Sigmoid colon (tissue), 7 donors: ENCODE measurements around the gene MFSD6. TPM values are rescaled to one million over a fixed set of nuclear protein-coding genes. Genes with fewer than 3 reads are reported as not detected.

Experiments
- DNase-seq: peaks from one replicate; pipeline ENCODE4 v3.0.0-alpha.2; 2019
- H3K27ac ChIP-seq, 4 donors: fragments of 200-600 bp; sonication (generic); one replicate each; pipeline ENCODE4 v1.5.1; 2016 to 2019; ENCODE audit warnings: mild to moderate bottlenecking in 1 of 4
- H3K27me3 ChIP-seq, 3 donors: fragments of 200-600 bp; sonication (generic); one replicate each; pipeline ENCODE4 v1.5.1; 2019; ENCODE audit warnings: mild to moderate bottlenecking in 1 of 3
- H3K36me3 ChIP-seq, 4 donors: fragments of 200-600 bp; sonication (generic); one replicate each; pipeline ENCODE4 v1.5.1; 2016 to 2019
- H3K4me1 ChIP-seq, 4 donors: fragments of 200-600 bp; sonication (generic); one replicate each; pipeline ENCODE4 v1.5.1; 2017 to 2019
- H3K4me3 ChIP-seq, 4 donors: fragments of 200-600 bp; sonication (generic); one replicate each; pipeline ENCODE4 v1.5.1; 2017 to 2019; ENCODE audit warnings: mild to moderate bottlenecking in 2 of 4, moderate library complexity in 1 of 4
- H3K9me3 ChIP-seq, 4 donors: fragments of 200-600 bp in 3 of 4; sonication (generic) in 3 of 4; one replicate each; pipeline versions ENCODE4 v1.5.1 to v1.6.1; 2013 to 2019
- CTCF ChIP-seq, 4 experiments: fragments of 450-650 bp in 3 of 4; fragments of 200-600 bp in 1 of 4; IDR thresholded peaks; one replicate each; pipeline ENCODE4 v1.5.1; 2016 to 2019; ENCODE audit warnings: antibody characterized with exemption in 4 of 4, mild to moderate bottlenecking in 3 of 4, moderate library complexity in 2 of 4
- EP300 ChIP-seq, 4 donors: sonication (generic); formaldehyde crosslinking; IDR thresholded peaks; one replicate each; pipeline ENCODE4 v1.6.1; 2017; ENCODE audit warnings: antibody characterized with exemption in 4 of 4
- POLR2A ChIP-seq, 2 donors: fragments of 450-650 bp; IDR thresholded peaks; one replicate each; pipeline ENCODE4 v1.6.1; 2016; ENCODE audit warnings: antibody characterized with exemption in 2 of 2, mild to moderate bottlenecking in 2 of 2, moderate library complexity in 2 of 2
- POLR2AphosphoS5 ChIP-seq, 4 donors: sonication (generic); formaldehyde crosslinking; IDR thresholded peaks; one replicate each; pipeline ENCODE4 v1.6.1; 2017; ENCODE audit warnings: antibody characterized with exemption in 4 of 4
- WGBS, 2 donors: extraction: QIAGEN DNeasy Blood & Tissue Kit; methylation state at CpG; one replicate each; pipeline ENCODE4 v1.1.7; 2013; 5-methylcytosine and 5-hydroxymethylcytosine counted together
- intact Hi-C: fragments of 100-400 bp; cut with DNase I; formaldehyde crosslinking; loops from one replicate; pipeline ENCODE4 v1.15.1; 2023
- polyA plus RNA-seq, 3 donors: library from polyadenylated mRNA; stranded (reverse); fragments of 200-250 nt; gene quantifications; one replicate each; pipeline ENCODE4 v1.2.3, GENCODE V29; 2013
- total RNA-seq, 4 donors: library from RNA; depleted of rRNA; stranded (reverse); fragments of >200 nt; gene quantifications; one replicate each; pipeline ENCODE4 v1.1.0, GENCODE V29; 2016
- donor health status: healthy with polysubstance abuse.
- donor health status: Bipolar disorder and iron deficiency.
- donor health status: healthy.

MFSD6 gene
- total and polyA plus RNA-seq, 7 donors: 8.4 to 87.5 (median 46.7) TPM

DNA sequence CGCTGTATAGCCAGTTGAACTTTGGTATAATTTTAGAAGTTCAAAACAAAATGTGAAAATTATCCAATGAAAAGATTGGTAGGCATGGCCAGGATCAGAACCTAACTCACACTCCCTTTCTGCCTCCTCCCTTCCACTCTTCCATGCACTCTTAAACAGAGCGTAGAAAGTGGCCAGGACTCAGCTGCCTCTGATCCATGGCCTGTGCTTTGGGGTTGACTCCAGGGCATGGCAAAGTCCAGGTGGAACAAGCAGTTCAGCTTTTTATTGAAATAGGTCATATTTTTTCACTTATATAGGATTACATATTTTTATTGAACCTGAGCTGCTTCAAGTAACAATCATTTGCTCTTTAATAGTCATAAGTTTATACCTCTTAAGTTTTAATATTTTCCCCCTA lies 38.5 kb upstream of the MFSD6 start:
- no peak overlapping the region for H3K27ac ChIP-seq
- peaks cover 0 to 51% (median 19%) of the 10 kb centered on the region in 4 donors for H3K36me3 ChIP-seq
- intact Hi-C loops: loop anchor here (5.0 to 10.0 kb wide), 2 partner anchors 52 to 435 kb away; partner anchors contain the start of gene HIBCH
- H3K9me3 ChIP-seq: no peaks in the 10 kb centered on the region
- WGBS, 2 donors: 96 to 97% methylated on average over 2 of the region's 2 CpGs
- H3K4me1 ChIP-seq: peaks cover 0 to 7% (median 0%) of the 10 kb centered on the region in 4 donors
- DNase-seq: no peak
- no peak for TF ChIP-seq POLR2A (IDR thresholded peaks at IDR 0.05)
- no peak for TF ChIP-seq POLR2AphosphoS5 (IDR thresholded peaks at IDR 0.05)
- TF ChIP-seq CTCF (IDR thresholded peaks at IDR 0.05): no peak
- TF ChIP-seq EP300 (IDR thresholded peaks at IDR 0.05): no peak
- H3K27me3 ChIP-seq: no peaks in the 10 kb centered on the region
- no peak overlapping the region for H3K4me3 ChIP-seq

GRCh38 chr2:190376083-190376482 lies 32.1 kb upstream of the MFSD6 start:
- TF ChIP-seq POLR2A (IDR thresholded peaks at IDR 0.05) (no peak), POLR2AphosphoS5 (IDR thresholded peaks at IDR 0.05) (no peak), EP300 (IDR thresholded peaks at IDR 0.05) (no peak)
- peaks cover 0 to 4% (median under 1%) of the 10 kb centered on the region in 4 donors for H3K36me3 ChIP-seq
- H3K4me3 ChIP-seq: no peak overlapping the region
- DNase-seq: no peak
- H3K4me1 ChIP-seq: peaks cover 0 to 7% (median 0%) of the 10 kb centered on the region in 4 donors
- H3K27ac ChIP-seq: no peak overlapping the region
- no peaks in the 10 kb centered on the region for H3K9me3 ChIP-seq
- no peaks in the 10 kb centered on the region for H3K27me3 ChIP-seq
- intact Hi-C loops: loop anchor here (10.0 kb wide), 1 partner anchor 429 kb away; no protein-coding TSS in a partner anchor

- no peaks in the 10 kb centered on the region for H3K9me3 ChIP-seq
- no peak overlapping the region for H3K27ac ChIP-seq
- H3K4me1 ChIP-seq: peaks cover 0 to 7% (median 0%) of the 10 kb centered on the region in 4 donors
- intact Hi-C loops: loop anchor here (10.0 kb wide), 1 partner anchor 428 kb away; no protein-coding TSS in a partner anchor
- no peaks in the 10 kb centered on the region for H3K27me3 ChIP-seq
- no peak for TF ChIP-seq POLR2A (IDR thresholded peaks at IDR 0.05)
- no peak for TF ChIP-seq CTCF (IDR thresholded peaks at IDR 0.05)
- TF ChIP-seq POLR2AphosphoS5 (IDR thresholded peaks at IDR 0.05): no peak
- no peak for TF ChIP-seq EP300 (IDR thresholded peaks at IDR 0.05)
- no peak for DNase-seq
- no peaks in the 10 kb centered on the region for H3K36me3 ChIP-seq
- H3K4me3 ChIP-seq: no peak overlapping the region
- 76 to 77% methylated on average over 3 of the region's 3 CpGs for WGBS, 2 donors
Measured at GRCh38 chr2:190376591-190377245, 31.4 kb upstream of the MFSD6 start.

GRCh38 chr2:190378880-190379237 lies 29.3 kb upstream of the MFSD6 start:
- Histone ChIP-seq H3K4me3 (no peak overlapping the region), H3K27me3 (no peaks in the 10 kb centered on the region), H3K27ac (no peak overlapping the region), H3K36me3 (no peaks in the 10 kb centered on the region), H3K4me1 (no peaks in the 10 kb centered on the region), H3K9me3 (no peaks in the 10 kb centered on the region)
- intact Hi-C loops: loop anchor here (10.0 kb wide), 1 partner anchor 426 kb away; no protein-coding TSS in a partner anchor
- TF ChIP-seq POLR2A (IDR thresholded peaks at IDR 0.05) (no peak), EP300 (IDR thresholded peaks at IDR 0.05) (no peak), CTCF (IDR thresholded peaks at IDR 0.05) (no peak), POLR2AphosphoS5 (IDR thresholded peaks at IDR 0.05) (no peak)
- 96 to 97% methylated on average over 6 of the region's 6 CpGs for WGBS, 2 donors
- DNase-seq: no peak

DNA sequence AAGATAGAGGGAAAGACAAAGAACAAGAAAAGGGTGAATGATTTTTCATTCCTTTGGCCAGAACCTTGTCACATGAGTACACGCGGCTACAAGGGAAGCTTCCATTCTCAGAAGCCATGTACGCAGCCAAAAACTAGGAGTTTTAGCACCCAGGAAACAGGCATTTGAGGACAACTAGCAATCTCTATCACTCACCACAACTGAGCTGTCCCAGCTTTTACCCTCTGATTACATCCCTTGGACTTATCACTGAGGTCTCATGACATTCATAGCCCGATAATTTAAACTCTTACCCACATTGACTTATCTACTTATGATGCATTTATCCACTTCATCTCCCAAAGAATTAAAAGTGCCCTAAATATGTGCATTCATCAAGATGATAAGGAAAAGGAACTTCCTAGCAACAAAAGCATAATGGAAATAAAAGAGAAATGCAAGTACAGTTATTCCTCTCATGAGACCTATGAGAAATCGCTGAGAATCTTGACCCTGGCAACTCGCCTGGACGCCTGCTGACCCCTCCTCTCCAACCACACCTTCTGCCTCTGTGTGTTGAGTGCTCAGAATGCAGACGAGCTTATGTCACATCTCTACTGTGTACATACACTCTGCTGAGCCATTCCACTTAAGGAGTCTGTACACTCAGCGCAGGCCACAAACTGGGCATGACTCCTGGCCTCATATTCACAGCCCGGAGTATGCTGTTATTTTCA lies 28.7 kb upstream of the MFSD6 start:
- no peaks in the 10 kb centered on the region for H3K27me3 ChIP-seq
- H3K9me3 ChIP-seq: no peaks in the 10 kb centered on the region
- intact Hi-C loops: loop anchor here (10.0 kb wide), 1 partner anchor 425 kb away; no protein-coding TSS in a partner anchor
- DNase-seq: no peak
- H3K4me1 ChIP-seq: no peaks in the 10 kb centered on the region
- 68 to 84% methylated on average over 10 of the region's 10 CpGs for WGBS, 2 donors
- H3K36me3 ChIP-seq: no peaks in the 10 kb centered on the region
- TF ChIP-seq POLR2A (IDR thresholded peaks at IDR 0.05) (no peak), POLR2AphosphoS5 (IDR thresholded peaks at IDR 0.05) (no peak), EP300 (IDR thresholded peaks at IDR 0.05) (no peak), CTCF (IDR thresholded peaks at IDR 0.05) (no peak)
- H3K27ac ChIP-seq: no peak overlapping the region
- H3K4me3 ChIP-seq: no peak overlapping the region
